ENCODE results near the gene KLHL35.

DNA sequence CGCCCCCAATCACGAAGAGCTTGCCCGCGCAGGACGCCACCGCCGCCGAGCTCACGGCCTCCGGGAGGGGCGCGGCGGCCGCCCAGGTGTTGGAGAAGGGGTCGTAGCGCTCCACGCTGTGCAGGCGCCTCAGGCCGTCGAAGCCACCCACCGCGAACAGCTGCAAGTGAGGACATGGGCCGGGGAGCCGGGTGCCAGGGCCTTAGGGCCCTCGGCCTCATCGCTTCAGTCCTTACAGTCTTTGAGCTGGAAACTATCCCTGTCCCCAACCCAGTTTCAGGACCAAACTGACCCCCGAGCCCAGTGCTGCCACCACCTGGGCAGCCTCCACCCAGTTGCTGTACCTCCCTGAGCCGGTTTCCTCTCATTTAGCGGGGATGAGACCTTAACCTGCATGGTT is 7.6 kb downstream of the KLHL35 start:
- TF ChIP-seq POLR2AphosphoS5 (IDR thresholded peaks at IDR 0.05) (no peak), POLR2A (IDR thresholded peaks at IDR 0.05) (no peak), EP300 (IDR thresholded peaks at IDR 0.05; ENCODE audit: low read depth) (no peak)
- TF ChIP-seq, protein P1, sequence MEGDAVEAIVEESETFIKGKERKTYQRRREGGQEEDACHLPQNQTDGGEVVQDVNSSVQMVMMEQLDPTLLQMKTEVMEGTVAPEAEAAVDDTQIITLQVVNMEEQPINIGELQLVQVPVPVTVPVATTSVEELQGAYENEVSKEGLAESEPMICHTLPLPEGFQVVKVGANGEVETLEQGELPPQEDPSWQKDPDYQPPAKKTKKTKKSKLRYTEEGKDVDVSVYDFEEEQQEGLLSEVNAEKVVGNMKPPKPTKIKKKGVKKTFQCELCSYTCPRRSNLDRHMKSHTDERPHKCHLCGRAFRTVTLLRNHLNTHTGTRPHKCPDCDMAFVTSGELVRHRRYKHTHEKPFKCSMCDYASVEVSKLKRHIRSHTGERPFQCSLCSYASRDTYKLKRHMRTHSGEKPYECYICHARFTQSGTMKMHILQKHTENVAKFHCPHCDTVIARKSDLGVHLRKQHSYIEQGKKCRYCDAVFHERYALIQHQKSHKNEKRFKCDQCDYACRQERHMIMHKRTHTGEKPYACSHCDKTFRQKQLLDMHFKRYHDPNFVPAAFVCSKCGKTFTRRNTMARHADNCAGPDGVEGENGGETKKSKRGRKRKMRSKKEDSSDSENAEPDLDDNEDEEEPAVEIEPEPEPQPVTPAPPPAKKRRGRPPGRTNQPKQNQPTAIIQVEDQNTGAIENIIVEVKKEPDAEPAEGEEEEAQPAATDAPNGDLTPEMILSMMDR (IDR thresholded peaks at IDR 0.05) = peak in 2 of 5 experiments; percentile 9 to 12
